GOT3 (cell line): ENCODE measurements around the gene TNFAIP1.

Experiments used
- DNase-seq: peaks from one replicate; lab custom pipeline; 2025; ENCODE audit warnings: mixed read lengths; lab: John Stamatoyannopoulos, UW

TNFAIP1 gene

GRCh38 chr17:28371245-28372202 is 36.0 kb downstream of the TNFAIP1 start, which contains the start of gene SARM1:
SARM1 (plus strand) TSS chr17:28371694; CDS start chr17:28372033, 339 bp downstream.
- DNase-seq, result no peak

- no peak for DNase-seq
These were observed 36.8 kb downstream of the TNFAIP1 start for GRCh38 chr17:28372203-28372944.

DNA sequence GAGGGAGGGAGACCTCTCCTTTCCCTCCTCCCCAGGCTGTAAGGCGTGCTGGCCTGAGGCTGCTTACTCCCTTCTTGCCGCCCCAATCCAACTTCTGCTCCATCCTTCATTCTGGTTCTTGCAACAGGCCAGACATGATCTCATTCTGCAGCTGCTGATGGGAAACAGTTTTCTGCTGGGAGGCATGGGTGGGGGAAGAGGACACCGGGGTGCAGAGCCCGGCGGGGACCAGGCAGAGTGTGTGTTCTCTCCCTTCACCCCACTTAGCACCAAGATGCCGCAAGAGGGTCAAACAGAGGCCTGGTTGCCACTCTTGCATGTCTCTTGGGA is 37.3 kb downstream of the TNFAIP1 start:
- no peak for DNase-seq

DNA sequence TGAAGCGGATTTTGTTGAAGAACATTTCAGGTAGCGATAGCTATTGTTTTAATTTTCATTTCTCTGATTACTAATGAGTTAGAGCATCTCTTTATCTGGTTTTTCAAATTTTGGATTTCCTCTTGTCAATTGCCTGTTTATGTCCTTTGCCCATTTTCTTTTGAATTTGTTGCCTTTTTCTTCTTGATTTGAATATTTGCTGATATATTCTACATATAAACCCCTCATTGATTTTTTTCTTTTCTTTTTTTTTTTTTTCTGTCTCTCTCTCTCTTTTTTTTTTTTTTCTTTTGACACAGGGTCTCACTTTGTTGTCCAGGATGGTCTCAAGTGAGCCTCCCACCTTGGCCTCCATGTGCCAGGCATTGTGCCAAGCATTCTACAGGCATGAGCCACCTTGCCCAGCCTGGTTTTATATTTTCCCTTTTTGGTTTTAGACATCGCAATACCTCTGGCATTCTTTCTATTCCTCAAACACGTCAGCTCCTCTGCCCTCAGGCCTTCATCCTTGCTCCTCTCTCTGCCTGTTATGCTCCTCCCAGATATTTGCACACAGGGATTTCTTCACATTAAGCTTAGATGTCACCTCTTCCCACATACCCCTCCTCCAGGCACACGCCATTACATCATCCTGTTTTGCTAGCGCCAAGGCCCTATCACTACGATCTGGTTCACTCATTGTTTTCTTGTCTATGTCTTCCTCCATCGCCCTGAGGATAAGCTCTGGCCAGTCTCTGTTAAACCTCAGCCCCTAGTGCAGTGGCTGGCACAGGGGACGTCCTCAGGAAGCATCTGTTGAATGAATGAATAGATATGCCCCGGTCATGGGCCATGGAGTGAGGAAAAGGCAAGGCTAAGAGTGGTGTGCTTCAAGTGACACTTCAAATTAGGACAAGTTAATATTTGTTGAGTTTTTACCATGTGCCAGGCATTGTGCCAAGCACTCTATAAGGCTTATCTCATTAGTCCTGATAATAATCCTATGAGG is 44.5 kb downstream of the TNFAIP1 start:
- DNase-seq, result no peak

- DNase-seq, result no peak
These were observed 45.7 kb downstream of the TNFAIP1 start for GRCh38 chr17:28381141-28381825.

- DNase-seq, result no peak
These were observed 48.9 kb downstream of the TNFAIP1 start for GRCh38 chr17:28384281-28385036.

DNA sequence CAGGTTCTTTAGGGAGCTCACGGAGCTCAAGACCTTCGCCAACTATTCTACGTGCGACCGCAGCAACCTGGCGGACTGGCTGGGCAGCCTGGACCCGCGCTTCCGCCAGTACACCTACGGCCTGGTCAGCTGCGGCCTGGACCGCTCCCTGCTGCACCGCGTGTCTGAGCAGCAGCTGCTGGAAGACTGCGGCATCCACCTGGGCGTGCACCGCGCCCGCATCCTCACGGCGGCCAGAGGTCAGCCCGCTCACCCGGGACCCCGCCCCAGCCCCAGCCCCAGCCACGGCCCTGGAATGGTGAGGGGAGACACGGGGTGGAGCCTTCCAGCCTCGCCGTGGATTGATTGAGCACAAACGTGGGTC is 49.5 kb downstream of the TNFAIP1 start:
- DNase-seq, result no peak

- no peak for DNase-seq
These were observed 49.8 kb downstream of the TNFAIP1 start for GRCh38 chr17:28385406-28385805.

- no peak for DNase-seq
These were observed 50.8 kb downstream of the TNFAIP1 start for GRCh38 chr17:28386391-28386790.

GRCh38 chr17:28388106-28388505 is 52.5 kb downstream of the TNFAIP1 start:
- no peak for DNase-seq

- no peak for DNase-seq
These were observed 54.6 kb downstream of the TNFAIP1 start for GRCh38 chr17:28390141-28390540.

GRCh38 chr17:28390563-28390962 is 55.0 kb downstream of the TNFAIP1 start:
- DNase-seq, result no peak

DNA sequence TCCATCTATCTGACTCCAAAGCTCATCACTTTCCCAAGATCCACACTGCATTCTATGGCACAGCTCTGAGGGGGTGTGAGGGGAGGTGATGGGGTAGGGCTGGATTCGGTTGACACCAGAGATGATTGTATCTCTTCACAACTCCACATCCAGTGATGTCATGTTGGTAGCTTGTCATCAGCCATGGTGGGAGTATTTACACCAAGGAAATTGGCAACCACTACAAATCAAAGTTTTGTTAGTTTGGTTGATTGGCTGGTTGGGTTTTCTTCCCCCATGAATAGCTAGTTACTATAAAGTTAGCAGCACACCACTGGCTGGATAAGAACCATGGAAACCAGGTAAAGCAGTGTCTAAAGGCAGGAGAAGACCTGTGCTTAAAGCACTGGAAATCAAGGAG is 55.4 kb downstream of the TNFAIP1 start:
- no peak for DNase-seq

GRCh38 chr17:28391401-28391800 is 55.8 kb downstream of the TNFAIP1 start:
- DNase-seq, result no peak

DNA sequence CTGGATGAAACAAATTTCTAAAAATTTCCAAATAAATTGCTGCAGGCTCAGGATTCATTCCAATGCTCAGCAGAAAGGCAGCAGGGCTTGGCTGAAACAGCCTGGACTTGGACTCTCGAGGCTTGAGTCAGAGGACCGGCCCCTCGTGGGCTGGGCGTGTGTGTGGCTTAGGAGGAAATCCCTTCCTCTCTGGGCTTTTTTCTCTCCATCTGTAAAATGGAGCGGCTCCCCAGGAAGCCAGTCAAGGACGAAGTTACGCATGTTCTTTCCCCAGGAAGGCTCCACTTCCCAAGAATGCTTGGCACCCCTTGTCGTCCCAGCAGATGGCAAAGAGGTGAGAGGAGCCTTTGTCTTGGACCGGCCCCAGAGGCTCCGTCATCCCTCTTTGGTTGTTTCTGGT is 56.9 kb downstream of the TNFAIP1 start:
- DNase-seq, result no peak

- no peak for DNase-seq
These were observed 59.0 kb downstream of the TNFAIP1 start for GRCh38 chr17:28394337-28395116.

DNA sequence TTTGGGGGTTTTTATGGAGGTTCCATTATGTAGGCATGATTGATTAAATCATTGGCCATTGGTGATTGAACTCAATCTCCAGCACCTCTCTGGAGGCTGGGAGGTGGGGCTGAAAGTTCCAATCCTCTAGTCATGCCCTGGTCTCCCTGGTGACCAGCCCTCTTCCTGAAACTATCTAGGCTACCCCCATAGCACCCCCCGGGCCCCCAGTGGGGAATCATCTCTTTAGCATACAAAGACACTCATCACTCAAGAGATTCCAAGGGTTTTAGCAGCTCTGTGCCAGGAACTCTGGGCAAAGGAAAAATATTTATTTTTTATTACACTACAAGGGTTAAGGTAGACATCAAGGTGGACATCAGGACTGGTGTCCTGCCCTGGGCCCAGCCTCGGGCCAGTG is 59.9 kb downstream of the TNFAIP1 start:
- no peak for DNase-seq

DNA sequence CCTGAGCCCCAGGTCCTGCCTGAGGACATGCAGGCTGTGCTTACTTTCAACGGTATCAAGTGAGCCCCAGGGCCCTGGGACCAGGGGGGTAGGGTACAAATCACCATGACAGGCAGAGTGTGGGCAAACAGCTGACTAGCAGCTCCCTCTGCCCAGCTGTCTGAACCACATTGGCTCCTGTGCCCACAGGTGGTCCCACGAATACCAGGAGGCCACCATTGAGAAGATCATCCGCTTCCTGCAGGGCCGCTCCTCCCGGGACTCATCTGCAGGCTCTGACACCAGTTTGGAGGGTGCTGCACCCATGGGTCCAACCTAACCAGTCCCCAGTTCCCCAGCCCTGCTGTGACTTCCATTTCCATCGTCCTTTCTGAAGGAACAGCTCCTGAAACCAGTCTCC is 60.4 kb downstream of the TNFAIP1 start:
- no peak for DNase-seq
